Caco-2 (cell line): Measurements from ENCODE around the gene PSMG3. TPM values are rescaled to one million over a fixed set of nuclear protein-coding genes. Genes with fewer than 3 reads are reported as not detected.

Experiments
- BruUV-seq: library from RNA; stranded (reverse); fragments of 400-500 nt; replicated peaks from 2 replicates; lab custom pipeline; 2021; lab: Mats Ljungman, UMichigan
- CTCF ChIA-PET: fragments of 300-600 bp; sonication (Branson Sonifier 250); formaldehyde crosslinking; loops from one replicate; lab custom pipeline; 2022; ENCODE audit warnings: antibody characterized with exemption; lab: Charles Lee
- POLR2A ChIA-PET: fragments of 300-600 bp; sonication (Branson Sonifier 250); formaldehyde crosslinking; loops from one replicate; lab custom pipeline; 2022; ENCODE audit warnings: antibody characterized with exemption; lab: Charles Lee
- DNase-seq, 2 experiments: peaks; one replicate each; pipeline versions ENCODE4 v3.0.0 to v3.0.0-alpha.2; 2020 to 2022
- H3K27me3 ChIP-seq: replicated peaks from 2 replicates; pipeline ENCODE4 v1.6.0; 2011; ENCODE audit warnings: low read length; ENCODE audit not compliant: control insufficient read depth, insufficient read depth
- H3K36me3 ChIP-seq: 2 replicates; pipeline ENCODE4 v1.5.1; 2011; ENCODE audit warnings: low read length; ENCODE audit not compliant: control insufficient read depth, insufficient read depth
- H3K4me1 ChIP-seq: fragments of 250-450 bp; sonication (Bioruptor Pico); 2 replicates; pipeline ENCODE4 v1.5.1; 2020; ENCODE audit warnings: mild to moderate bottlenecking
- H3K4me3 ChIP-seq: 2 replicates; pipeline ENCODE4 v1.5.1; 2011; ENCODE audit warnings: low read depth, mild to moderate bottlenecking, control low read depth, low read length
- H3K9me3 ChIP-seq: fragments of 250-450 bp; sonication (Bioruptor Pico); 2 replicates; pipeline ENCODE4 v1.5.1; 2020; ENCODE audit warnings: mild to moderate bottlenecking, moderate library complexity
- H3K27ac Mint-ChIP-seq: one replicate; pipeline ENCODE4 v1.8.0; 2022; ENCODE audit warnings: mixed read lengths; ENCODE audit not compliant: unreplicated experiment
- H3K27me3 Mint-ChIP-seq: one replicate; pipeline ENCODE4 v1.8.0; 2022; ENCODE audit warnings: mixed read lengths; ENCODE audit not compliant: insufficient read depth, unreplicated experiment
- H3K36me3 Mint-ChIP-seq: one replicate; pipeline ENCODE4 v1.8.0; 2022; ENCODE audit warnings: mild to moderate bottlenecking, mixed read lengths; ENCODE audit not compliant: insufficient read depth, unreplicated experiment
- H3K4me1 Mint-ChIP-seq: one replicate; pipeline ENCODE4 v1.8.0; 2022; ENCODE audit warnings: low read depth, mixed read lengths; ENCODE audit not compliant: unreplicated experiment
- H3K4me3 Mint-ChIP-seq: one replicate; pipeline ENCODE4 v1.8.0; 2022; ENCODE audit warnings: mild to moderate bottlenecking, moderate library complexity, mixed read lengths; ENCODE audit not compliant: unreplicated experiment
- H3K9me3 Mint-ChIP-seq: one replicate; pipeline ENCODE4 v1.8.0; 2022; ENCODE audit warnings: mixed read lengths; ENCODE audit not compliant: unreplicated experiment
- intact Hi-C: fragments of 100-400 bp; cut with micrococcal nuclease; formaldehyde crosslinking; loops from one replicate; pipeline ENCODE4 v1.10.0; 2022; ENCODE audit not compliant: unreplicated experiment
- total RNA-seq: library from RNA; stranded (reverse); gene quantifications from 2 replicates; pipeline ENCODE4 v1.2.3, GENCODE V29; 2022
- TF ChIP-seq, protein P1 (sequence below), 2 experiments: fragments of 200-600 bp in 1 of 2; IDR thresholded peaks; 1 replicate in 1 of 2; 2 replicates in 1 of 2; pipeline versions ENCODE4 v1.5.1 to v1.8.0; 2011 to 2022; ENCODE audit warnings: antibody characterized with exemption in 1 of 2, control low read depth in 1 of 2, inconsistent platforms in 1 of 2, low read depth in 1 of 2, low read length in 1 of 2, mild to moderate bottlenecking in 1 of 2, moderate library complexity in 1 of 2; ENCODE audit not compliant: insufficient read depth in 1 of 2, severe bottlenecking in 1 of 2, unreplicated experiment in 1 of 2

PSMG3 gene
- total RNA-seq, 1 experiment from 2014 or later: 35.1 TPM

DNA sequence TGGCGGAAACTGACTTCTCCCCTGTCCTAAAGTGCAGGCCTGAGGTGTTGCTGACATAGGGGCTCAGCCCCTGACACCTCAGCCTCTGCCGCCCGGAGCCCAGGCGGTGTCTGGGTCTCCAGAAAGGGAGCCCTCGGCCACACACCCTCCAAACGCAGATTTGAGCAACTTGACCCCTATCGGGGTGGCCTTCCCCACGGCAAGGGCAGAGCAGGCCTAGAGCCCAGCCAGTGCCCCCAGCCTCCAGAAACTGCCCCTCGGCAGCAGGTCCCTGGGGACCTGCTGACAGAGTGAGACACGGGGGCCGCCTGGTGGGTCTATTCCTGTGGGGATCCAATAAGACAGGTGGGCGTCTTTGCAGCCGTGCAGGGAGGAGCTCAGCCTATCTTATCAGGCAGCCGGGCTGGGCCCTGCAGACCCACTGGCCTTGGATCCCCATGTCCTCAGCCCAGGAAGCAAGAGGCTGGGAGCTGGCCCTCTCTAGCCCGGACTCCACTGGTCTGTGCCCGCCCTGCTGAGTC lies 24.9 kb downstream of the PSMG3 start:
- no peaks in the 10 kb centered on the region for H3K9me3 ChIP-seq
- POLR2A ChIA-PET: no interaction called here
- CTCF ChIA-PET: no interaction called here
- no peaks in the 10 kb centered on the region for H3K27me3 ChIP-seq
- Mint-ChIP-seq H3K9me3 (no peaks in the 10 kb centered on the region), H3K4me1 (no peaks in the 10 kb centered on the region), H3K27me3 (no peaks in the 10 kb centered on the region), H3K27ac (no peak overlapping the region), H3K4me3 (no peak overlapping the region), H3K36me3 (peaks cover 71% of the 10 kb centered on the region)
- DNase-seq: peak in 1 of 2 experiments; percentile 35
- no peak overlapping the region for H3K4me3 ChIP-seq
- no peaks in the 10 kb centered on the region for H3K4me1 ChIP-seq
- TF ChIP-seq, protein P1, sequence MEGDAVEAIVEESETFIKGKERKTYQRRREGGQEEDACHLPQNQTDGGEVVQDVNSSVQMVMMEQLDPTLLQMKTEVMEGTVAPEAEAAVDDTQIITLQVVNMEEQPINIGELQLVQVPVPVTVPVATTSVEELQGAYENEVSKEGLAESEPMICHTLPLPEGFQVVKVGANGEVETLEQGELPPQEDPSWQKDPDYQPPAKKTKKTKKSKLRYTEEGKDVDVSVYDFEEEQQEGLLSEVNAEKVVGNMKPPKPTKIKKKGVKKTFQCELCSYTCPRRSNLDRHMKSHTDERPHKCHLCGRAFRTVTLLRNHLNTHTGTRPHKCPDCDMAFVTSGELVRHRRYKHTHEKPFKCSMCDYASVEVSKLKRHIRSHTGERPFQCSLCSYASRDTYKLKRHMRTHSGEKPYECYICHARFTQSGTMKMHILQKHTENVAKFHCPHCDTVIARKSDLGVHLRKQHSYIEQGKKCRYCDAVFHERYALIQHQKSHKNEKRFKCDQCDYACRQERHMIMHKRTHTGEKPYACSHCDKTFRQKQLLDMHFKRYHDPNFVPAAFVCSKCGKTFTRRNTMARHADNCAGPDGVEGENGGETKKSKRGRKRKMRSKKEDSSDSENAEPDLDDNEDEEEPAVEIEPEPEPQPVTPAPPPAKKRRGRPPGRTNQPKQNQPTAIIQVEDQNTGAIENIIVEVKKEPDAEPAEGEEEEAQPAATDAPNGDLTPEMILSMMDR (IDR thresholded peaks at IDR 0.05; ENCODE audit: insufficient read depth in 1 of 2, low read depth in 1 of 2, low read length in 1 of 2, severe bottlenecking in 1 of 2, unreplicated experiment in 1 of 2): no peak
- peaks cover 3% of the 10 kb centered on the region for H3K36me3 ChIP-seq
- BruUV-seq: no TSS peak
- intact Hi-C loops: no loop called here

DNA sequence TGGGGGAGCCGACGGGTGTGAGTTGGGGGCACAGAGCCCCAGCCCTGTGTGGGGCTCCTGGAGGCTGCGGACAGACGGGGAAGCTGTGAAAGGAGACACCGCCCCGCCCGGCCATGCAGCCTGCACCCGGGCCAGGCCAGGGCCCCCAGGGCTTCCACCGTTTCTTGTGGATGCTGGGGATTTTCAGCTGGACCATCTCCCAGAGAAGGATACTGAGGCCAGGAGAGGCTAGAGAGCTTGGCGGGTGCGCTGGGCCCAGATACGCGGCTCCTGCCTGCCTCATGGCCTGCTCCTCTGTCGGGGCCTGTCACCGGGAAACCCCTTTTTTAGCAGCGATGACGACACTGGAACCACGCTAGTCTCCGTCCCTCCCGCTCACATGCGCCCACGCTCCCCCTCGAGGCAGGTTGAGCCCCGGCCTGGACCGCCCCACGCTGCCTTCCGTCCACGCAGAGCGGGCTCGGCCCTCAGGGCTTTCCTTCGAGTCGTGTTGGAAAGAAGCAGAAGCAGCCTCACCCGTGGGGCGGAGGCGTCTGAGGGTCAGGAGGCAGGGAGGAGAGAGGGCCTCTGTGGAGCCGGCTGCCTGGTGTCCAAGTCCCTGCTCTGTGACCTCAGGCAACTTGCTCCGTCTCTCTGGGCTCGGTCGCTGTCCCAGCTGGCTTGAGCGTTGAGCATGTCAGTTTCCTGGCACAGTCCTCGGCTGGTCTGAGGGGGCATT lies 25.5 kb downstream of the PSMG3 start:
- Histone ChIP-seq H3K4me1 (no peaks in the 10 kb centered on the region), H3K36me3 (peaks cover 3% of the 10 kb centered on the region), H3K27me3 (no peaks in the 10 kb centered on the region), H3K4me3 (no peak overlapping the region), H3K9me3 (no peaks in the 10 kb centered on the region)
- Mint-ChIP-seq H3K36me3 (peaks cover 77% of the 10 kb centered on the region), H3K9me3 (no peaks in the 10 kb centered on the region), H3K27ac (no peak overlapping the region), H3K4me1 (no peaks in the 10 kb centered on the region), H3K27me3 (no peaks in the 10 kb centered on the region), H3K4me3 (no peak overlapping the region)
- BruUV-seq: no TSS peak
- ChIA-PET POLR2A (no interaction called here), CTCF (interaction anchor here (1.4 kb wide), 1 partner anchor 12 kb away, joined by 3 read pairs; the partner anchor contains the start of gene TMEM184A)
- intact Hi-C loops: no loop called here
- TF ChIP-seq, protein P1 (IDR thresholded peaks at IDR 0.05; ENCODE audit: insufficient read depth in 1 of 2, low read depth in 1 of 2, low read length in 1 of 2, severe bottlenecking in 1 of 2, unreplicated experiment in 1 of 2): no peak
- DNase-seq: peak in 1 of 2 experiments; percentile 35

DNA sequence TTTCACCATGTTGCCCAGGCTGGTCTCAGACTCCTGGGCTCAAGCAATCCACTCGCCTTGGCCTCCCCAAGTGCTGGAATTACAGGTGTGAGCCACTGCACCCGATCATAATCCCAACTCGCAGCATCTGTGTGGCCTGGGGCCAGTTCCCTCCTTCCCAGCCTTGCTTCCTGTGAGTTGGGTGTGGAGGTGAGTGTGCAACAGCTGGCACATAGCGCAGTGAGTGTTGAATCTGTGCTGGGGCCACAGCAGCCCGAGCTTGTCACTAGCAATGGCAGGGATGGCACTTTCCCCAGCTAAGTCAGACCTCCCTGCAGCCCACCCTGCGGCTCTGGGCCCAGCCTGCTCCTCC lies 26.0 kb downstream of the PSMG3 start:
- intact Hi-C loops: no loop called here
- H3K4me3 ChIP-seq: no peak overlapping the region
- Mint-ChIP-seq H3K27me3 (no peaks in the 10 kb centered on the region), H3K4me1 (no peaks in the 10 kb centered on the region), H3K36me3 (peaks cover 80% of the 10 kb centered on the region), H3K4me3 (no peak overlapping the region), H3K27ac (no peak overlapping the region), H3K9me3 (no peaks in the 10 kb centered on the region)
- H3K9me3 ChIP-seq: no peaks in the 10 kb centered on the region
- H3K27me3 ChIP-seq: no peaks in the 10 kb centered on the region
- DNase-seq: peak in 1 of 2 experiments; percentile 34
- H3K4me1 ChIP-seq: no peaks in the 10 kb centered on the region
- no TSS peak for BruUV-seq
- ChIA-PET POLR2A (no interaction called here), CTCF (interaction anchor here (1.4 kb wide), 1 partner anchor 12 kb away, joined by 3 read pairs; the partner anchor contains the start of gene TMEM184A)
- TF ChIP-seq, protein P1 (IDR thresholded peaks at IDR 0.05; ENCODE audit: insufficient read depth in 1 of 2, low read depth in 1 of 2, low read length in 1 of 2, severe bottlenecking in 1 of 2, unreplicated experiment in 1 of 2): no peak
- H3K36me3 ChIP-seq: peaks cover 3% of the 10 kb centered on the region
